HG03045 (cell line): ENCODE data around the gene FAM107B.

ENCODE experiments used
- ATAC-seq: cut with Tn5 transposase; IDR thresholded peaks from one replicate; pipeline ENCODE4 v1.9.1; 2021; ENCODE audit warnings: mild to moderate bottlenecking, moderate library complexity; ENCODE audit not compliant: unreplicated experiment

The FAM107B gene

GRCh38 chr10:14476641-14477407 is 297.9 kb downstream of the FAM107B start:
- no peak for ATAC-seq

GRCh38 chr10:14476006-14476405 is 298.7 kb downstream of the FAM107B start:
- no peak for ATAC-seq

- no peak for ATAC-seq
Observed at GRCh38 chr10:14474656-14475055, 300.0 kb downstream of the FAM107B start.

GRCh38 chr10:14470920-14471319 is 303.8 kb downstream of the FAM107B start:
- no peak for ATAC-seq

GRCh38 chr10:14468726-14469125 is 306.0 kb downstream of the FAM107B start:
- no peak for ATAC-seq
